Caco-2 (cell line): ENCODE results near the gene FOCAD. TPM values are rescaled to one million over a fixed set of nuclear protein-coding genes. Genes with fewer than 3 reads are reported as not detected.

ENCODE experiments used
- BruUV-seq: library from RNA; stranded (reverse); fragments of 400-500 nt; replicated peaks from 2 replicates; lab custom pipeline; 2021; lab: Mats Ljungman, UMichigan
- CTCF ChIA-PET: fragments of 300-600 bp; sonication (Branson Sonifier 250); formaldehyde crosslinking; loops from one replicate; lab custom pipeline; 2022; ENCODE audit warnings: antibody characterized with exemption; lab: Charles Lee
- POLR2A ChIA-PET: fragments of 300-600 bp; sonication (Branson Sonifier 250); formaldehyde crosslinking; loops from one replicate; lab custom pipeline; 2022; ENCODE audit warnings: antibody characterized with exemption; lab: Charles Lee
- DNase-seq, 2 experiments: peaks; one replicate each; pipeline versions ENCODE4 v3.0.0 to v3.0.0-alpha.2; 2020 to 2022
- H3K27me3 ChIP-seq: replicated peaks from 2 replicates; pipeline ENCODE4 v1.6.0; 2011; ENCODE audit warnings: low read length; ENCODE audit not compliant: control insufficient read depth, insufficient read depth
- H3K36me3 ChIP-seq: 2 replicates; pipeline ENCODE4 v1.5.1; 2011; ENCODE audit warnings: low read length; ENCODE audit not compliant: control insufficient read depth, insufficient read depth
- H3K4me1 ChIP-seq: fragments of 250-450 bp; sonication (Bioruptor Pico); 2 replicates; pipeline ENCODE4 v1.5.1; 2020; ENCODE audit warnings: mild to moderate bottlenecking
- H3K4me3 ChIP-seq: 2 replicates; pipeline ENCODE4 v1.5.1; 2011; ENCODE audit warnings: low read depth, mild to moderate bottlenecking, control low read depth, low read length
- H3K9me3 ChIP-seq: fragments of 250-450 bp; sonication (Bioruptor Pico); 2 replicates; pipeline ENCODE4 v1.5.1; 2020; ENCODE audit warnings: mild to moderate bottlenecking, moderate library complexity
- H3K27ac Mint-ChIP-seq: one replicate; pipeline ENCODE4 v1.8.0; 2022; ENCODE audit warnings: mixed read lengths; ENCODE audit not compliant: unreplicated experiment
- H3K27me3 Mint-ChIP-seq: one replicate; pipeline ENCODE4 v1.8.0; 2022; ENCODE audit warnings: mixed read lengths; ENCODE audit not compliant: insufficient read depth, unreplicated experiment
- H3K36me3 Mint-ChIP-seq: one replicate; pipeline ENCODE4 v1.8.0; 2022; ENCODE audit warnings: mild to moderate bottlenecking, mixed read lengths; ENCODE audit not compliant: insufficient read depth, unreplicated experiment
- H3K4me1 Mint-ChIP-seq: one replicate; pipeline ENCODE4 v1.8.0; 2022; ENCODE audit warnings: low read depth, mixed read lengths; ENCODE audit not compliant: unreplicated experiment
- H3K4me3 Mint-ChIP-seq: one replicate; pipeline ENCODE4 v1.8.0; 2022; ENCODE audit warnings: mild to moderate bottlenecking, moderate library complexity, mixed read lengths; ENCODE audit not compliant: unreplicated experiment
- H3K9me3 Mint-ChIP-seq: one replicate; pipeline ENCODE4 v1.8.0; 2022; ENCODE audit warnings: mixed read lengths; ENCODE audit not compliant: unreplicated experiment
- CTCF ChIP-seq, 2 experiments: fragments of 200-600 bp in 1 of 2; IDR thresholded peaks; 1 replicate in 1 of 2; 2 replicates in 1 of 2; pipeline versions ENCODE4 v1.5.1 to v1.8.0; 2011 to 2022; ENCODE audit warnings: antibody characterized with exemption in 1 of 2, control low read depth in 1 of 2, inconsistent platforms in 1 of 2, low read depth in 1 of 2, low read length in 1 of 2, mild to moderate bottlenecking in 1 of 2, moderate library complexity in 1 of 2; ENCODE audit not compliant: insufficient read depth in 1 of 2, severe bottlenecking in 1 of 2, unreplicated experiment in 1 of 2
- intact Hi-C: fragments of 100-400 bp; cut with micrococcal nuclease; formaldehyde crosslinking; loops from one replicate; pipeline ENCODE4 v1.10.0; 2022; ENCODE audit not compliant: unreplicated experiment
- total RNA-seq: library from RNA; stranded (reverse); gene quantifications from 2 replicates; pipeline ENCODE4 v1.2.3, GENCODE V29; 2022

Gene FOCAD
- total RNA-seq, 1 experiment from 2014 or later = 20.4 TPM

GRCh38 chr9:20714442-20715415, 30.7 kb downstream of the FOCAD start:
- H3K27me3 Mint-ChIP-seq = no peaks in the 10 kb centered on the region
- H3K4me3 ChIP-seq = no peak overlapping the region
- BruUV-seq = no TSS peak
- no peak overlapping the region for H3K4me3 Mint-ChIP-seq
- peaks cover 6% of the 10 kb centered on the region for H3K36me3 Mint-ChIP-seq
- H3K4me1 ChIP-seq = no peaks in the 10 kb centered on the region
- H3K36me3 ChIP-seq = no peaks in the 10 kb centered on the region
- peaks cover 12% of the 10 kb centered on the region for H3K4me1 Mint-ChIP-seq
- H3K9me3 ChIP-seq = no peaks in the 10 kb centered on the region
- CTCF ChIA-PET = no interaction called here
- no peak overlapping the region for H3K27ac Mint-ChIP-seq
- no peaks in the 10 kb centered on the region for H3K9me3 Mint-ChIP-seq
- no peak for TF ChIP-seq CTCF (IDR thresholded peaks at IDR 0.05; ENCODE audit: insufficient read depth in 1 of 2, low read depth in 1 of 2, low read length in 1 of 2, severe bottlenecking in 1 of 2, unreplicated experiment in 1 of 2)
- DNase-seq = no peak
- H3K27me3 ChIP-seq = no peaks in the 10 kb centered on the region
- POLR2A ChIA-PET = no interaction called here
- intact Hi-C loops = no loop called here

GRCh38 chr9:20722221-20722620, 38.2 kb downstream of the FOCAD start:
- no peak for TF ChIP-seq CTCF (IDR thresholded peaks at IDR 0.05; ENCODE audit: insufficient read depth in 1 of 2, low read depth in 1 of 2, low read length in 1 of 2, severe bottlenecking in 1 of 2, unreplicated experiment in 1 of 2)
- Histone ChIP-seq H3K4me3 (no peak overlapping the region), H3K36me3 (no peaks in the 10 kb centered on the region), H3K9me3 (no peaks in the 10 kb centered on the region), H3K4me1 (no peaks in the 10 kb centered on the region), H3K27me3 (no peaks in the 10 kb centered on the region)
- DNase-seq = no peak
- H3K9me3 Mint-ChIP-seq = no peaks in the 10 kb centered on the region
- peaks cover 11% of the 10 kb centered on the region for H3K36me3 Mint-ChIP-seq
- POLR2A ChIA-PET = no interaction called here
- intact Hi-C loops = no loop called here
- BruUV-seq = no TSS peak
- H3K4me3 Mint-ChIP-seq = no peak overlapping the region
- H3K4me1 Mint-ChIP-seq = peaks cover 5% of the 10 kb centered on the region
- H3K27me3 Mint-ChIP-seq = no peaks in the 10 kb centered on the region
- H3K27ac Mint-ChIP-seq = no peak overlapping the region
- CTCF ChIA-PET = no interaction called here

DNA sequence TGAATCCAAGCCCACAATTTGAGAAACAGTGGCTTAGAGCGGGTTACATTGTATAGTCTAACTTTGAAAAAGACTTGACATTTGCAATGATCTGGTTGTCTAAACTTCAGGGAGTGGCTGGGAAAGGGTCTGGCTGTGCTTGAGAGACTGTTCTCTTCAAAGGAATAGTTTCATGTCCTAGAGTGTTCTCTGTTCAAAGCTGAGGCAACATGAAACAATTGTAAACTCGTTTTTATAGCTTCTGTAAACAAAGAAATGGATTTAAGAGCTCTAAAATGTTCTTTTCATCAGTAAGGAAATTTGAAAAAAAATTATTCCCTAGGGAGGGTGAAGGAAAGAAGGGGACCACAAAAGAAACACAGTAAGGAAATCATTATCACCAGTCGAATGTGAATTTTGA, 41.6 kb downstream of the FOCAD start:
- no peak overlapping the region for H3K4me3 Mint-ChIP-seq
- H3K4me1 ChIP-seq = no peaks in the 10 kb centered on the region
- no peak overlapping the region for H3K27ac Mint-ChIP-seq
- ChIA-PET CTCF (no interaction called here), POLR2A (no interaction called here)
- H3K9me3 Mint-ChIP-seq = no peaks in the 10 kb centered on the region
- DNase-seq = no peak
- intact Hi-C loops = no loop called here
- H3K4me3 ChIP-seq = no peak overlapping the region
- H3K27me3 Mint-ChIP-seq = no peaks in the 10 kb centered on the region
- H3K9me3 ChIP-seq = no peaks in the 10 kb centered on the region
- BruUV-seq = no TSS peak
- peaks cover 11% of the 10 kb centered on the region for H3K36me3 Mint-ChIP-seq
- H3K4me1 Mint-ChIP-seq = peaks cover 5% of the 10 kb centered on the region
- no peaks in the 10 kb centered on the region for H3K27me3 ChIP-seq
- no peaks in the 10 kb centered on the region for H3K36me3 ChIP-seq
- no peak for TF ChIP-seq CTCF (IDR thresholded peaks at IDR 0.05; ENCODE audit: insufficient read depth in 1 of 2, low read depth in 1 of 2, low read length in 1 of 2, severe bottlenecking in 1 of 2, unreplicated experiment in 1 of 2)
